Tongue (tissue), 2 donors: ENCODE results near the gene TCHP. TPM values are rescaled to one million over a fixed set of nuclear protein-coding genes. Genes with fewer than 3 reads are reported as not detected.
"Not testable (repeated sequence)": the region's sequence is repeated elsewhere in the genome, so short reads cannot be mapped to it uniquely, and the experiment has no call there.

Experiments used
- DNase-seq: peaks from one replicate; pipeline ENCODE4 v3.0.0-alpha.2; 2015
- total RNA-seq: library from RNA; depleted of rRNA; stranded (reverse); fragments of >200 nt; gene quantifications from one replicate; pipeline ENCODE4 v1.2.3, GENCODE V29; 2014

The TCHP gene
- total RNA-seq, result 9.7 TPM

GRCh38 chr12:109899783-109900751 is at the start of gene TCHP:
TSS of gene TCHP (plus strand) at chr12:109900274. CDS start at chr12:109903027, 2,753 bp downstream.
- DNase-seq, result peak; percentile 96

GRCh38 chr12:109850518-109850917 is 49.6 kb upstream of the TCHP start:
- not testable (repeated sequence) for DNase-seq

GRCh38 chr12:109855377-109855776 is 44.7 kb upstream of the TCHP start:
- no peak for DNase-seq

- DNase-seq, result no peak
Measured at GRCh38 chr12:109857715-109858114, 42.4 kb upstream of the TCHP start.

GRCh38 chr12:109858764-109859163 is 41.3 kb upstream of the TCHP start:
- no peak for DNase-seq

GRCh38 chr12:109860977-109861376 is 39.1 kb upstream of the TCHP start:
- no peak for DNase-seq

GRCh38 chr12:109861689-109862314 is 38.3 kb upstream of the TCHP start:
- DNase-seq, result no peak

GRCh38 chr12:109862491-109862890 is 37.6 kb upstream of the TCHP start:
- not testable (repeated sequence) for DNase-seq

GRCh38 chr12:109863847-109864712 is 36.0 kb upstream of the TCHP start:
- DNase-seq, result no peak

GRCh38 chr12:109864916-109865315 is 35.2 kb upstream of the TCHP start:
- peak; percentile 66 for DNase-seq

- no peak for DNase-seq
Measured at GRCh38 chr12:109868182-109869051, 31.7 kb upstream of the TCHP start.

- DNase-seq, result no peak
Measured at GRCh38 chr12:109870648-109871047, 29.4 kb upstream of the TCHP start.

GRCh38 chr12:109871668-109872314 is 28.3 kb upstream of the TCHP start:
- DNase-seq, result no peak

GRCh38 chr12:109873653-109874052 is 26.4 kb upstream of the TCHP start:
- DNase-seq, result no peak

GRCh38 chr12:109875572-109876131 is 24.4 kb upstream of the TCHP start:
- DNase-seq, result peak; percentile 42

GRCh38 chr12:109876406-109876805 is 23.7 kb upstream of the TCHP start:
- DNase-seq, result no peak

- DNase-seq, result no peak
Measured at GRCh38 chr12:109877504-109878246, 22.4 kb upstream of the TCHP start.

GRCh38 chr12:109878247-109878625 is 21.8 kb upstream of the TCHP start:
- no peak for DNase-seq

GRCh38 chr12:109878749-109879148 is 21.3 kb upstream of the TCHP start:
- DNase-seq, result no peak
